Adrenal gland (tissue), 5 donors: ENCODE results near the gene FGD4.

ENCODE experiments used
- CTCF ChIP-seq, 6 experiments: fragments of 450-650 bp in 4 of 6; fragments of 200-600 bp in 2 of 6; sonication (generic) in 1 of 6; IDR thresholded peaks; 1 replicate in 5 of 6; 2 replicates in 1 of 6; pipeline versions ENCODE4 v1.5.1 to v1.8.0; 2016 to 2021; ENCODE audit warnings: antibody characterized with exemption in 6 of 6, mild to moderate bottlenecking in 2 of 6, moderate library complexity in 1 of 6
- POLR2A ChIP-seq, 2 donors: fragments of 450-650 bp; IDR thresholded peaks; one replicate each; pipeline ENCODE4 v1.6.1; 2017; ENCODE audit warnings: antibody characterized with exemption in 2 of 2, mild to moderate bottlenecking in 2 of 2, moderate library complexity in 1 of 2
- donor health status: DM: no; HTN: no; CAD: no.

GRCh38 chr12:32532951-32533350 lies 133.6 kb downstream of the FGD4 start:
- no peak for TF ChIP-seq CTCF (IDR thresholded peaks at IDR 0.05)
- no peak for TF ChIP-seq POLR2A (IDR thresholded peaks at IDR 0.05)
